Measurements from ENCODE around the gene CHAC2.
"Not testable (repeated sequence)": the region's sequence is repeated elsewhere in the genome, so short reads cannot be mapped to it uniquely, and the experiment has no call there.

The CHAC2 gene

GRCh38 chr2:53778536-53779162, 11.0 kb downstream of the CHAC2 start:
- peak; percentile 46 to 70 for DNase-seq

GRCh38 chr2:53780056-53780455, 12.5 kb downstream of the CHAC2 start:
- no peak for DNase-seq

- no peak for DNase-seq
Observed at GRCh38 chr2:53782676-53783075, 15.1 kb downstream of the CHAC2 start.

- DNase-seq, result no peak
Observed at GRCh38 chr2:53784436-53784835, 16.8 kb downstream of the CHAC2 start.

GRCh38 chr2:53785366-53785765, 17.8 kb downstream of the CHAC2 start:
- DNase-seq, result no peak

GRCh38 chr2:53786352-53786704, 18.7 kb downstream of the CHAC2 start:
- peak in 1 of 2 donors; percentile 10 for DNase-seq

GRCh38 chr2:53786705-53787613, 19.4 kb downstream of the CHAC2 start, which contains the start of the genes ASB3 and ERLEC1:
TSS of gene ASB3 (minus strand) at chr2:53786953. CDS start at chr2:53765572, 21,381 bp downstream.
TSS of gene ERLEC1 (plus strand) at chr2:53787044. CDS start at chr2:53787211, 167 bp downstream.
- DNase-seq, result peak; percentile 79 to 87

GRCh38 chr2:53787614-53788289, 20.1 kb downstream of the CHAC2 start:
- DNase-seq, result peak; percentile 53 to 64

GRCh38 chr2:53793261-53793660, 25.7 kb downstream of the CHAC2 start:
- no peak for DNase-seq

- DNase-seq, result no peak
Observed at GRCh38 chr2:53793821-53794220, 26.2 kb downstream of the CHAC2 start.

- DNase-seq, result no peak
Observed at GRCh38 chr2:53801547-53801946, 33.9 kb downstream of the CHAC2 start.

GRCh38 chr2:53802617-53803151, 35.1 kb downstream of the CHAC2 start:
- no peak for DNase-seq

GRCh38 chr2:53811601-53812000, 44.0 kb downstream of the CHAC2 start:
- no peak for DNase-seq

- DNase-seq, result no peak
Observed at GRCh38 chr2:53813151-53813550, 45.5 kb downstream of the CHAC2 start.

GRCh38 chr2:53818854-53819435, 51.3 kb downstream of the CHAC2 start:
- no peak for DNase-seq

- no peak for DNase-seq
Observed at GRCh38 chr2:53819634-53820033, 52.0 kb downstream of the CHAC2 start.

GRCh38 chr2:53820048-53820447, 52.4 kb downstream of the CHAC2 start:
- no peak for DNase-seq

- no peak for DNase-seq
Observed at GRCh38 chr2:53820711-53821110, 53.1 kb downstream of the CHAC2 start.

- DNase-seq, result no peak
Observed at GRCh38 chr2:53821810-53822209, 54.2 kb downstream of the CHAC2 start.

GRCh38 chr2:53823639-53824038, 56.0 kb downstream of the CHAC2 start:
- not testable (repeated sequence) for DNase-seq

Measured in inflammatory macrophage (primary cell).